Activated CD4-positive, alpha-beta T cell treated with anti-CD3 and anti-CD28 coated beads for 1 hour (primary cell): Measurements from ENCODE around the gene HYOU1.
"Not testable (repeated sequence)": the region's sequence is repeated elsewhere in the genome, so short reads cannot be mapped to it uniquely, and the experiment has no call there.

Experiments used
- DNase-seq: peaks from one replicate; pipeline ENCODE4 v3.0.0-alpha.2; 2020

HYOU1 gene

GRCh38 chr11:119018074-119018938 lies 38.7 kb downstream of the HYOU1 start, which contains the start of the genes RPS25 and TRAPPC4:
TSS of gene RPS25 (minus strand) at chr11:119018343. CDS start at chr11:119018284, 59 bp downstream.
TSS of gene TRAPPC4 (plus strand) at chr11:119018766. CDS start at chr11:119018796, 30 bp downstream.
- peak; percentile 92 for DNase-seq

- not testable (repeated sequence) for DNase-seq
Measured at GRCh38 chr11:119017377-119017776, 39.6 kb downstream of the HYOU1 start.

GRCh38 chr11:119016216-119017009 lies 40.6 kb downstream of the HYOU1 start:
- DNase-seq: no peak

- DNase-seq: no peak
Measured at GRCh38 chr11:119015054-119015611, 41.9 kb downstream of the HYOU1 start.

GRCh38 chr11:119014209-119014924 lies 42.6 kb downstream of the HYOU1 start:
- no peak for DNase-seq

- no peak for DNase-seq
Measured at GRCh38 chr11:119012629-119013170, 44.3 kb downstream of the HYOU1 start.

GRCh38 chr11:119011476-119012053 lies 45.4 kb downstream of the HYOU1 start:
- DNase-seq: no peak

- DNase-seq: no peak
Measured at GRCh38 chr11:119006656-119007055, 50.3 kb downstream of the HYOU1 start.

GRCh38 chr11:119000906-119001305 lies 56.1 kb downstream of the HYOU1 start:
- DNase-seq: no peak

GRCh38 chr11:118998822-118999221 lies 58.2 kb downstream of the HYOU1 start:
- DNase-seq: no peak

GRCh38 chr11:118998388-118998717 lies 58.7 kb downstream of the HYOU1 start:
- no peak for DNase-seq

GRCh38 chr11:118997627-118998387 lies 59.2 kb downstream of the HYOU1 start, which contains the start of gene CENATAC:
TSS of gene CENATAC (plus strand) at chr11:118998138. CDS start at chr11:118998198, 60 bp downstream.
- DNase-seq: peak; percentile 92

- DNase-seq: no peak
Measured at GRCh38 chr11:118996926-118997626, 59.9 kb downstream of the HYOU1 start.
